ENCODE results near the gene ZFPM1.

ZFPM1 gene

GRCh38 chr16:88525663-88525990 lies 72.5 kb downstream of the ZFPM1 start:
- no peaks in the 10 kb centered on the region for H3K9me3 ChIP-seq (ENCODE audit: control insufficient read depth in 1 of 2, low read length in 2 of 2)
- peaks cover 0 to 14% of the 10 kb centered on the region in 2 donors for H3K4me1 ChIP-seq (ENCODE audit: control insufficient read depth in 1 of 2, insufficient read depth in 2 of 2, low read length in 2 of 2)
- H3K27me3 ChIP-seq (ENCODE audit: low read depth, low read length), result no peaks in the 10 kb centered on the region
- H3K4me3 ChIP-seq (ENCODE audit: low read depth in 1 of 2, low read length in 2 of 2), result no peak overlapping the region
- H3K36me3 ChIP-seq (ENCODE audit: control insufficient read depth in 1 of 2, insufficient read depth in 2 of 2, low read length in 2 of 2), result no peaks in the 10 kb centered on the region
- no peak overlapping the region for H3K27ac ChIP-seq (ENCODE audit: low read length)

GRCh38 chr16:88526008-88526905 lies 73.2 kb downstream of the ZFPM1 start:
- Histone ChIP-seq H3K9me3 (ENCODE audit: control insufficient read depth in 1 of 2, low read length in 2 of 2) (no peaks in the 10 kb centered on the region), H3K4me1 (ENCODE audit: control insufficient read depth in 1 of 2, insufficient read depth in 2 of 2, low read length in 2 of 2) (peaks cover 0 to 14% of the 10 kb centered on the region in 2 donors), H3K4me3 (ENCODE audit: low read depth in 1 of 2, low read length in 2 of 2) (no peak overlapping the region), H3K36me3 (ENCODE audit: control insufficient read depth in 1 of 2, insufficient read depth in 2 of 2, low read length in 2 of 2) (no peaks in the 10 kb centered on the region), H3K27ac (ENCODE audit: low read length) (no peak overlapping the region), H3K27me3 (ENCODE audit: low read depth, low read length) (no peaks in the 10 kb centered on the region)

- Histone ChIP-seq H3K4me1 (ENCODE audit: control insufficient read depth in 1 of 2, insufficient read depth in 2 of 2, low read length in 2 of 2) (peaks cover 0 to 14% of the 10 kb centered on the region in 2 donors), H3K27me3 (ENCODE audit: low read depth, low read length) (no peaks in the 10 kb centered on the region), H3K36me3 (ENCODE audit: control insufficient read depth in 1 of 2, insufficient read depth in 2 of 2, low read length in 2 of 2) (no peaks in the 10 kb centered on the region), H3K27ac (ENCODE audit: low read length) (no peak overlapping the region), H3K4me3 (ENCODE audit: low read depth in 1 of 2, low read length in 2 of 2) (no peak overlapping the region), H3K9me3 (ENCODE audit: control insufficient read depth in 1 of 2, low read length in 2 of 2) (no peaks in the 10 kb centered on the region)
These were observed 73.8 kb downstream of the ZFPM1 start for GRCh38 chr16:88526906-88527185.

- Histone ChIP-seq H3K27ac (ENCODE audit: low read length) (no peak overlapping the region), H3K36me3 (ENCODE audit: control insufficient read depth in 1 of 2, insufficient read depth in 2 of 2, low read length in 2 of 2) (no peaks in the 10 kb centered on the region), H3K27me3 (ENCODE audit: low read depth, low read length) (no peaks in the 10 kb centered on the region), H3K4me3 (ENCODE audit: low read depth in 1 of 2, low read length in 2 of 2) (no peak overlapping the region), H3K9me3 (ENCODE audit: control insufficient read depth in 1 of 2, low read length in 2 of 2) (no peaks in the 10 kb centered on the region), H3K4me1 (ENCODE audit: control insufficient read depth in 1 of 2, insufficient read depth in 2 of 2, low read length in 2 of 2) (peaks cover 0 to 12% of the 10 kb centered on the region in 2 donors)
These were observed 74.3 kb downstream of the ZFPM1 start for GRCh38 chr16:88527186-88527936.

GRCh38 chr16:88527937-88528743 lies 75.1 kb downstream of the ZFPM1 start:
- Histone ChIP-seq H3K36me3 (ENCODE audit: control insufficient read depth in 1 of 2, insufficient read depth in 2 of 2, low read length in 2 of 2) (no peaks in the 10 kb centered on the region), H3K9me3 (ENCODE audit: control insufficient read depth in 1 of 2, low read length in 2 of 2) (no peaks in the 10 kb centered on the region)

GRCh38 chr16:88528902-88529318 lies 75.8 kb downstream of the ZFPM1 start:
- no peaks in the 10 kb centered on the region for H3K9me3 ChIP-seq (ENCODE audit: control insufficient read depth in 1 of 2, low read length in 2 of 2)
- H3K36me3 ChIP-seq (ENCODE audit: control insufficient read depth in 1 of 2, insufficient read depth in 2 of 2, low read length in 2 of 2), result no peaks in the 10 kb centered on the region
- H3K27me3 ChIP-seq (ENCODE audit: low read depth, low read length), result no peaks in the 10 kb centered on the region
- no peak overlapping the region for H3K4me3 ChIP-seq (ENCODE audit: low read depth in 1 of 2, low read length in 2 of 2)
- peaks cover 0 to 21% of the 10 kb centered on the region in 2 donors for H3K4me1 ChIP-seq (ENCODE audit: control insufficient read depth in 1 of 2, insufficient read depth in 2 of 2, low read length in 2 of 2)
- no peak overlapping the region for H3K27ac ChIP-seq (ENCODE audit: low read length)

More at GRCh38 chr16:88527937-88528743, 75.1 kb downstream of the ZFPM1 start:
- Histone ChIP-seq H3K4me3 (ENCODE audit: low read depth in 1 of 2, low read length in 2 of 2) (no peak overlapping the region), H3K27me3 (ENCODE audit: low read depth, low read length) (no peaks in the 10 kb centered on the region), H3K4me1 (ENCODE audit: control insufficient read depth in 1 of 2, insufficient read depth in 2 of 2, low read length in 2 of 2) (peaks cover 0 to 17% of the 10 kb centered on the region in 2 donors), H3K27ac (ENCODE audit: low read length) (no peak overlapping the region)

DNA sequence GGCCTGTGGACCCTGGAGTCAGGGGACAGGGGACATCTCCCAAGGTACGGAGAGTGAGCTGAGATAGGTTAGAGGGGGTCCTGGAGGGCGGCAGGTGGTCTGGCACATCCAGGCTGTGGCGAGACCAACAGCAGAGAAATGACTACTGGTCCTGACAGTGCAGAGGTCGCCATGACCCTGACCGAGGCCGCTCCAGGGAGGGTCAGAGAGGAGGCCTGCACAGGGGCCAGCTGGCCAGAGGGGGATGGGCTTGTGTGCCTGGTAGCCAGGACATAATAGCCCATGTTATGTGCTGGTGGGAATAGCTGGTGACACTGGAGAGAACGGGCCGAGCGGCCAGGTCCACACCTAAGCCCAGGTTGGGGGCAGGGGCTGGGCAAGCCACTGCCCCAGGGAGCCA lies 76.5 kb downstream of the ZFPM1 start:
- H3K9me3 ChIP-seq (ENCODE audit: control insufficient read depth in 1 of 2, low read length in 2 of 2), result no peaks in the 10 kb centered on the region
- H3K27me3 ChIP-seq (ENCODE audit: low read depth, low read length), result no peaks in the 10 kb centered on the region
- H3K36me3 ChIP-seq (ENCODE audit: control insufficient read depth in 1 of 2, insufficient read depth in 2 of 2, low read length in 2 of 2), result no peaks in the 10 kb centered on the region
- no peak overlapping the region for H3K27ac ChIP-seq (ENCODE audit: low read length)
- H3K4me1 ChIP-seq (ENCODE audit: control insufficient read depth in 1 of 2, insufficient read depth in 2 of 2, low read length in 2 of 2), result peaks cover 0 to 21% of the 10 kb centered on the region in 2 donors
- H3K4me3 ChIP-seq (ENCODE audit: low read depth in 1 of 2, low read length in 2 of 2), result no peak overlapping the region

GRCh38 chr16:88530051-88530857 lies 77.2 kb downstream of the ZFPM1 start:
- H3K27me3 ChIP-seq (ENCODE audit: low read depth, low read length), result no peaks in the 10 kb centered on the region
- H3K4me1 ChIP-seq (ENCODE audit: control insufficient read depth in 1 of 2, insufficient read depth in 2 of 2, low read length in 2 of 2), result peaks cover 0 to 27% of the 10 kb centered on the region in 2 donors
- H3K36me3 ChIP-seq (ENCODE audit: control insufficient read depth in 1 of 2, insufficient read depth in 2 of 2, low read length in 2 of 2), result no peaks in the 10 kb centered on the region
- H3K4me3 ChIP-seq (ENCODE audit: low read depth in 1 of 2, low read length in 2 of 2), result no peak overlapping the region
- no peak overlapping the region for H3K27ac ChIP-seq (ENCODE audit: low read length)
- H3K9me3 ChIP-seq (ENCODE audit: control insufficient read depth in 1 of 2, low read length in 2 of 2), result no peaks in the 10 kb centered on the region

GRCh38 chr16:88530858-88531203 lies 77.8 kb downstream of the ZFPM1 start:
- Histone ChIP-seq H3K36me3 (ENCODE audit: control insufficient read depth in 1 of 2, insufficient read depth in 2 of 2, low read length in 2 of 2) (no peaks in the 10 kb centered on the region), H3K4me1 (ENCODE audit: control insufficient read depth in 1 of 2, insufficient read depth in 2 of 2, low read length in 2 of 2) (peaks cover 0 to 30% of the 10 kb centered on the region in 2 donors), H3K27ac (ENCODE audit: low read length) (no peak overlapping the region), H3K27me3 (ENCODE audit: low read depth, low read length) (no peaks in the 10 kb centered on the region), H3K9me3 (ENCODE audit: control insufficient read depth in 1 of 2, low read length in 2 of 2) (no peaks in the 10 kb centered on the region), H3K4me3 (ENCODE audit: low read depth in 1 of 2, low read length in 2 of 2) (no peak overlapping the region)

DNA sequence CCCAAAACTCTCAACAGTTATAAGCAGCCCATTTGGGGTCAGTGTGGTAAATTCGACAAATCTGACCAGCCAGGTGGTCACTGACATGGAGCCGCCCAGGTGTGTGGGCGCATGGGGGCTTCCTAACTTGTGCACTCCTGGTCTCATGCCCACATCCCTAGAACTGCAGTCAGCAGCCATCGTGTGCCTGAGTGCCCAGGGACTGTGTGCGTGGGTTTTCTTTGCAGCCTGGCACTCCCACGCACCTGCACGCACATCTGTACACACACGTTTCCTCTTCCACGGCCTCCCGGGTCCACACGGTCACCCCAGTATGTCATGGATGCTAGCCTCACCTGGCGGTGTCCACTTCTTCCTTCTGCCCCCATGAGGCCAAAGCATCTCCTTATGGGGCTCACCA lies 78.3 kb downstream of the ZFPM1 start:
- H3K4me3 ChIP-seq (ENCODE audit: low read depth in 1 of 2, low read length in 2 of 2), result no peak overlapping the region
- peaks cover 0 to 30% of the 10 kb centered on the region in 2 donors for H3K4me1 ChIP-seq (ENCODE audit: control insufficient read depth in 1 of 2, insufficient read depth in 2 of 2, low read length in 2 of 2)
- no peaks in the 10 kb centered on the region for H3K9me3 ChIP-seq (ENCODE audit: control insufficient read depth in 1 of 2, low read length in 2 of 2)
- H3K27me3 ChIP-seq (ENCODE audit: low read depth, low read length), result no peaks in the 10 kb centered on the region
- H3K27ac ChIP-seq (ENCODE audit: low read length), result no peak overlapping the region
- H3K36me3 ChIP-seq (ENCODE audit: control insufficient read depth in 1 of 2, insufficient read depth in 2 of 2, low read length in 2 of 2), result no peaks in the 10 kb centered on the region

Data from muscle layer of duodenum (tissue), 2 donors.